DOHH2 (cell line): ENCODE measurements around the gene OR13C4.

Experiments
- H3F3A ChIP-seq: fragments of 200-600 bp; sonication (generic), shearing (Covaris generic); 2 replicates; pipeline ENCODE4 v1.6.0; 2016; ENCODE audit warnings: antibody characterized with exemption, mild to moderate bottlenecking; ENCODE audit not compliant: control insufficient read depth, insufficient read depth
- H3K27ac ChIP-seq: fragments of 200-600 bp; sonication (generic); 2 replicates; pipeline ENCODE4 v1.5.1; 2014; ENCODE audit warnings: low read depth, mild to moderate bottlenecking, low read length, moderate library complexity
- H3K27me3 ChIP-seq: fragments of 200-600 bp; sonication (generic); 2 replicates; pipeline ENCODE4 v1.6.1; 2014; ENCODE audit warnings: mild to moderate bottlenecking, low read length, mixed read lengths; ENCODE audit not compliant: control insufficient read depth
- H3K36me3 ChIP-seq: fragments of 200-600 bp; sonication (generic); 2 replicates; pipeline ENCODE4 v1.6.1; 2014; ENCODE audit warnings: mild to moderate bottlenecking, low read length, moderate library complexity, mixed read lengths; ENCODE audit not compliant: control insufficient read depth
- H3K4me1 ChIP-seq: fragments of 200-600 bp; sonication (generic); 2 replicates; pipeline ENCODE4 v1.6.1; 2014; ENCODE audit warnings: mild to moderate bottlenecking, low read length, mixed read lengths; ENCODE audit not compliant: control insufficient read depth
- H3K4me2 ChIP-seq: fragments of 200-600 bp; sonication (generic); 2 replicates; pipeline ENCODE4 v1.6.0; 2014; ENCODE audit warnings: mild to moderate bottlenecking, low read length, moderate library complexity
- H3K4me3 ChIP-seq: fragments of 200-600 bp; sonication (generic); 2 replicates; pipeline ENCODE4 v1.5.1; 2014; ENCODE audit warnings: mild to moderate bottlenecking, low read length, mixed read lengths
- H3K79me2 ChIP-seq: fragments of 200-600 bp; sonication (generic); 2 replicates; pipeline ENCODE4 v1.6.1; 2014; ENCODE audit warnings: mild to moderate bottlenecking, low read length, mixed read lengths; ENCODE audit not compliant: control insufficient read depth
- H3K9me2 ChIP-seq: fragments of 200-600 bp; sonication (generic); replicated peaks from 2 replicates; pipeline ENCODE4 v1.6.1; 2014; ENCODE audit warnings: mild to moderate bottlenecking, low read length, mixed read lengths; ENCODE audit not compliant: control insufficient read depth
- H3K9me3 ChIP-seq: fragments of 200-600 bp; sonication (generic); 2 replicates; pipeline ENCODE4 v1.6.1; 2014; ENCODE audit warnings: antibody characterized with exemption, low read length, mixed read lengths; ENCODE audit not compliant: control insufficient read depth, insufficient read depth
- H4K20me1 ChIP-seq: fragments of 200-600 bp; sonication (generic); 2 replicates; pipeline ENCODE4 v1.6.0; 2014; ENCODE audit warnings: low read depth, mild to moderate bottlenecking, antibody characterized with exemption, low read length, moderate library complexity; ENCODE audit not compliant: control insufficient read depth, insufficient read depth
- EZH2phosphoT487 ChIP-seq: fragments of 200-600 bp; sonication (generic); IDR thresholded peaks from 2 replicates; pipeline ENCODE4 v1.6.1; 2017; ENCODE audit warnings: borderline replicate concordance, mild to moderate bottlenecking, antibody characterized with exemption, low read length, moderate library complexity, mixed read lengths
- TF ChIP-seq, protein P1 (sequence below): fragments of 200-600 bp; sonication (generic); IDR thresholded peaks from one replicate; pipeline ENCODE4 v1.5.1; 2014; ENCODE audit warnings: antibody characterized with exemption, mild to moderate bottlenecking, low read depth, low read length; ENCODE audit not compliant: poor library complexity, severe bottlenecking

The OR13C4 gene

DNA sequence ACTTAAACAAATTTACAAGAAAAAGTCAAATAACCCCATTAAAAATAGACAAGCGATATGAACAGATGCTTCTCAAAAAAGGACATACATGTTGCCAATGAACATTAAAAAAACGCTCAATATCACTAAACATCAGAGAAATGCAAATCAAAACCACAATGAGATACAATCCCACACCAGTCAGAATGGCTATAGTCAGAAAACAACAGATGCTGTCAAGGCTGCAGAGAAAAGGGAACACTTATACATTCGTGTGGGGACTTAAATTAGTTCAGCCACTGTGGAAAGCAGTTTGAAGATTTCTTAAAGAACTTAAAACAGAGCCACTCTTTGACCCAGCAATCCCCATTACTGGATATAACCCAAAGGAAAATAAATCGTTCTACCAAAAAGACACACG is 12.1 kb downstream of the OR13C4 start:
- H3K4me2 ChIP-seq = no peak overlapping the region
- no peaks in the 10 kb centered on the region for H3F3A ChIP-seq
- H4K20me1 ChIP-seq = no peaks in the 10 kb centered on the region
- no peaks in the 10 kb centered on the region for H3K9me3 ChIP-seq
- no peak for TF ChIP-seq EZH2phosphoT487
- TF ChIP-seq, protein P1, sequence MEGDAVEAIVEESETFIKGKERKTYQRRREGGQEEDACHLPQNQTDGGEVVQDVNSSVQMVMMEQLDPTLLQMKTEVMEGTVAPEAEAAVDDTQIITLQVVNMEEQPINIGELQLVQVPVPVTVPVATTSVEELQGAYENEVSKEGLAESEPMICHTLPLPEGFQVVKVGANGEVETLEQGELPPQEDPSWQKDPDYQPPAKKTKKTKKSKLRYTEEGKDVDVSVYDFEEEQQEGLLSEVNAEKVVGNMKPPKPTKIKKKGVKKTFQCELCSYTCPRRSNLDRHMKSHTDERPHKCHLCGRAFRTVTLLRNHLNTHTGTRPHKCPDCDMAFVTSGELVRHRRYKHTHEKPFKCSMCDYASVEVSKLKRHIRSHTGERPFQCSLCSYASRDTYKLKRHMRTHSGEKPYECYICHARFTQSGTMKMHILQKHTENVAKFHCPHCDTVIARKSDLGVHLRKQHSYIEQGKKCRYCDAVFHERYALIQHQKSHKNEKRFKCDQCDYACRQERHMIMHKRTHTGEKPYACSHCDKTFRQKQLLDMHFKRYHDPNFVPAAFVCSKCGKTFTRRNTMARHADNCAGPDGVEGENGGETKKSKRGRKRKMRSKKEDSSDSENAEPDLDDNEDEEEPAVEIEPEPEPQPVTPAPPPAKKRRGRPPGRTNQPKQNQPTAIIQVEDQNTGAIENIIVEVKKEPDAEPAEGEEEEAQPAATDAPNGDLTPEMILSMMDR = no peak
- H3K4me3 ChIP-seq = no peak overlapping the region
- H3K27me3 ChIP-seq = no peaks in the 10 kb centered on the region
- H3K36me3 ChIP-seq = no peaks in the 10 kb centered on the region
- no peaks in the 10 kb centered on the region for H3K79me2 ChIP-seq
- H3K4me1 ChIP-seq = no peaks in the 10 kb centered on the region
- H3K27ac ChIP-seq = no peak overlapping the region
- H3K9me2 ChIP-seq = no peaks in the 10 kb centered on the region

DNA sequence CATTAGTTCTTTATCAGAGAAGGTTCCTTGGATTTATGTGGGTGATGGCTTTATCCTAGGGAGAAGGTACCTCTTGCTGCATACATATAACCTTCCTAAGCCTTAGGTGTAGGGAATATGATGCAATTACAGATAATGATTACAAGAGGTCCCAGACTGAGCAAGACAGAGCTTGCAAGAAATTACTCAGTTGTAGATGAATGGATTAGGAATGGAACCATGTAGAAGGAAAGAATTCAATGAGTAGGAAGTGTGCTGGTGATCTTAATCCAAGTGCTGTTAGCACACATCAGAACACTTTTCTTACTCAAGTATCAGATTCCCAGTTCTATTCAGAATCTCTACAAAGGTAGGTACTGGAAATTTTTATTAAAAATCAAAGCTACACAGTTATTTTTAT is 20.4 kb downstream of the OR13C4 start:
- no peak overlapping the region for H3K4me2 ChIP-seq
- no peaks in the 10 kb centered on the region for H3F3A ChIP-seq
- H3K27me3 ChIP-seq = no peaks in the 10 kb centered on the region
- no peaks in the 10 kb centered on the region for H3K9me2 ChIP-seq
- H3K4me1 ChIP-seq = no peaks in the 10 kb centered on the region
- H3K9me3 ChIP-seq = no peaks in the 10 kb centered on the region
- no peak for TF ChIP-seq EZH2phosphoT487
- TF ChIP-seq, protein P1 = no peak
- H3K36me3 ChIP-seq = no peaks in the 10 kb centered on the region
- H3K27ac ChIP-seq = no peak overlapping the region
- H3K4me3 ChIP-seq = no peak overlapping the region
- H4K20me1 ChIP-seq = no peaks in the 10 kb centered on the region
- no peaks in the 10 kb centered on the region for H3K79me2 ChIP-seq

DNA sequence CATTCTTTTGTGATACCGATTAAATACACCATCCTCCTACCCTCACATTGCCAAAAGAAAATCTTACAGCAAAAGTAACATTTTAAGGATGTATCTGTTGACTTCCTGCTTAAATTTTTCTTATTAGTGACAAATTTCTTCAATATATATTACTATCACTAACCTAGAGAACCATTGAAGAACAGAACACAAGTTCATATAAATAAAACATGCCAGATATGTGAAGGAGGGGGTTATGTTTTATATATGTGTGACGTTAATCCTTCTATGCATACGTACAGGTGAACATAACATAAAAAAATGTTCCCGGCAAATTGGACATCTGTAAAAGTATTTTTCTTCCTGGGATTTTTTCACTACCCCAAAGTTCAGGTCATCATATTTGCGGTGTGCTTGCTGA is 23.0 kb downstream of the OR13C4 start, which contains the start of gene OR13F1:
Gene OR13F1 (plus strand): TSS at position 301 of the 400 bp plus-strand sequence. CDS start 0 bp downstream, at position 301.
- H3K4me3 ChIP-seq = no peak within 1 kb of the TSS
- TF ChIP-seq EZH2phosphoT487 = no peak
- TF ChIP-seq, protein P1 = no peak
- H3F3A ChIP-seq = no peaks in the 10 kb centered on the region
- H3K27me3 ChIP-seq = no peaks in the 10 kb centered on the region
- H3K4me1 ChIP-seq = no peaks in the 10 kb centered on the region
- H3K79me2 ChIP-seq = no peaks in the 10 kb centered on the region
- H3K4me2 ChIP-seq = no peak within 1 kb of the TSS
- no peaks in the 10 kb centered on the region for H3K9me2 ChIP-seq
- H3K36me3 ChIP-seq = no peaks in the 10 kb centered on the region
- no peak within 1 kb of the TSS for H3K27ac ChIP-seq
- no peaks in the 10 kb centered on the region for H4K20me1 ChIP-seq
- H3K9me3 ChIP-seq = no peaks in the 10 kb centered on the region
